Measurements from ENCODE around the gene SH2D2A.

The SH2D2A gene

GRCh38 chr1:156816561-156817328, at the start of gene SH2D2A:
Gene SH2D2A, minus strand, starts transcription at chr1:156816848. Its CDS starts 140 bp downstream, at chr1:156816708.
- peak; percentile 89 for DNase-seq (ENCODE audit: low spot score)
- TF ChIP-seq CTCF (IDR thresholded peaks at IDR 0.05; ENCODE audit: extremely low read depth, missing control alignments), result no peak

GRCh38 chr1:156865865-156866248, 49.2 kb upstream of the SH2D2A start:
- no peak for DNase-seq (ENCODE audit: low spot score)
- no peak for TF ChIP-seq CTCF (IDR thresholded peaks at IDR 0.05; ENCODE audit: extremely low read depth, missing control alignments)

- no peak for DNase-seq (ENCODE audit: low spot score)
- TF ChIP-seq CTCF (IDR thresholded peaks at IDR 0.05; ENCODE audit: extremely low read depth, missing control alignments), result no peak
Measured at GRCh38 chr1:156865258-156865657, 48.6 kb upstream of the SH2D2A start.

- no peak for TF ChIP-seq CTCF (IDR thresholded peaks at IDR 0.05; ENCODE audit: extremely low read depth, missing control alignments)
- DNase-seq (ENCODE audit: low spot score), result no peak
Measured at GRCh38 chr1:156864796-156865195, 48.1 kb upstream of the SH2D2A start.

- no peak for DNase-seq (ENCODE audit: low spot score)
- TF ChIP-seq CTCF (IDR thresholded peaks at IDR 0.05; ENCODE audit: extremely low read depth, missing control alignments), result no peak
Measured at GRCh38 chr1:156863631-156864030, 47.0 kb upstream of the SH2D2A start.

GRCh38 chr1:156862997-156863599, 46.5 kb upstream of the SH2D2A start:
- no peak for DNase-seq (ENCODE audit: low spot score)
- no peak for TF ChIP-seq CTCF (IDR thresholded peaks at IDR 0.05; ENCODE audit: extremely low read depth, missing control alignments)

GRCh38 chr1:156862584-156862983, 45.9 kb upstream of the SH2D2A start:
- no peak for TF ChIP-seq CTCF (IDR thresholded peaks at IDR 0.05; ENCODE audit: extremely low read depth, missing control alignments)
- DNase-seq (ENCODE audit: low spot score), result no peak
